SK-N-SH treated with all-trans-retinoic acid at 6 μM for 48 hours (cell line): Measurements from ENCODE around the gene ISY1.

Experiments used
- ATAC-seq: fragments of 200-7000 bp; cut with Tn5 transposase; 3 replicates; pipeline ENCODE4 v1.9.1; 2020; ENCODE audit warnings: mild to moderate bottlenecking, moderate library complexity
- ARNTL ChIP-seq: fragments of 450-650 bp; formaldehyde crosslinking; IDR thresholded peaks from 2 replicates; pipeline ENCODE4 v1.5.0; 2020; ENCODE audit warnings: low read depth, mild to moderate bottlenecking, moderate library complexity, borderline replicate concordance
- BACH2 ChIP-seq: fragments of 250-450 bp; sonication (Bioruptor Pico); IDR thresholded peaks from 2 replicates; pipeline ENCODE4 v1.9.0; 2021; ENCODE audit warnings: mild to moderate bottlenecking, borderline replicate concordance
- CREB5 ChIP-seq: fragments of 250-450 bp; sonication (Bioruptor Pico); IDR thresholded peaks from 2 replicates; pipeline ENCODE4 v1.5.1; 2020; ENCODE audit warnings: low read depth, mild to moderate bottlenecking, moderate library complexity
- CSDC2 ChIP-seq: fragments of 250-450 bp; sonication (Bioruptor Pico); IDR thresholded peaks from 2 replicates; pipeline ENCODE4 v1.5.0; 2020; ENCODE audit warnings: mild to moderate bottlenecking, moderate library complexity
- ESRRG ChIP-seq: fragments of 250-450 bp; sonication (Bioruptor Pico); IDR thresholded peaks from 2 replicates; pipeline ENCODE4 v1.6.1; 2021; ENCODE audit warnings: mild to moderate bottlenecking
- GLIS3 ChIP-seq: fragments of 250-450 bp; sonication (Bioruptor Pico); IDR thresholded peaks from 2 replicates; pipeline ENCODE4 v1.5.0; 2020; ENCODE audit warnings: mild to moderate bottlenecking, moderate library complexity
- ISL1 ChIP-seq: fragments of 250-450 bp; sonication (Bioruptor Pico); IDR thresholded peaks from 2 replicates; pipeline ENCODE4 v2.1.2; 2022; ENCODE audit warnings: mild to moderate bottlenecking, moderate library complexity
- OSR1 ChIP-seq: fragments of 250-450 bp; sonication (Bioruptor Pico); IDR thresholded peaks from 2 replicates; pipeline ENCODE4 v1.8.0; 2022; ENCODE audit warnings: moderate library complexity, mild to moderate bottlenecking, inconsistent platforms
- PPARA ChIP-seq: fragments of 250-450 bp; sonication (Bioruptor Pico); IDR thresholded peaks from 2 replicates; pipeline ENCODE4 v1.5.0; 2020; ENCODE audit warnings: mild to moderate bottlenecking, borderline replicate concordance
- RARB ChIP-seq: fragments of 250-450 bp; sonication (Bioruptor Pico); IDR thresholded peaks from 2 replicates; pipeline ENCODE4 v1.8.0; 2021; ENCODE audit warnings: mild to moderate bottlenecking, moderate library complexity
- SNAI2 ChIP-seq: fragments of 250-450 bp; sonication (Bioruptor Pico); IDR thresholded peaks from 2 replicates; pipeline ENCODE4 v1.5.0; 2020; ENCODE audit warnings: mild to moderate bottlenecking, moderate library complexity
- TCF4 ChIP-seq: fragments of 250-450 bp; sonication (Bioruptor Pico); IDR thresholded peaks from 2 replicates; pipeline ENCODE4 v1.8.0; 2021; ENCODE audit warnings: mild to moderate bottlenecking, moderate library complexity, borderline replicate concordance
- TOX ChIP-seq: fragments of 250-450 bp; sonication (Bioruptor Pico); IDR thresholded peaks from 2 replicates; pipeline ENCODE4 v1.8.0; 2021; ENCODE audit warnings: mild to moderate bottlenecking, moderate library complexity, borderline replicate concordance
- TSHZ2 ChIP-seq: fragments of 250-450 bp; sonication (Bioruptor Pico); IDR thresholded peaks from 2 replicates; pipeline ENCODE4 v1.5.0; 2020; ENCODE audit warnings: mild to moderate bottlenecking, moderate library complexity
- ZC3H10 ChIP-seq: fragments of 250-450 bp; sonication (Bioruptor Pico); IDR thresholded peaks from 2 replicates; pipeline ENCODE4 v1.5.1; 2021; ENCODE audit warnings: mild to moderate bottlenecking, moderate library complexity
- ZFP3 ChIP-seq: fragments of 250-450 bp; sonication (Bioruptor Pico); IDR thresholded peaks from 2 replicates; pipeline ENCODE4 v1.5.0; 2020; ENCODE audit warnings: mild to moderate bottlenecking, moderate library complexity
- ZFP30 ChIP-seq: fragments of 450-650 bp; formaldehyde crosslinking; IDR thresholded peaks from 2 replicates; pipeline ENCODE4 v1.5.0; 2022; ENCODE audit warnings: mild to moderate bottlenecking, moderate library complexity
- ZNF565 ChIP-seq: fragments of 450-650 bp; formaldehyde crosslinking; conservative IDR thresholded peaks from 2 replicates; pipeline ENCODE4 v1.5.0; 2020; ENCODE audit warnings: low read depth, mild to moderate bottlenecking, moderate library complexity
- ZNF70 ChIP-seq: fragments of 450-650 bp; formaldehyde crosslinking; IDR thresholded peaks from 2 replicates; pipeline ENCODE4 v1.5.0; 2020; ENCODE audit warnings: mild to moderate bottlenecking, moderate library complexity
- ZNF8 ChIP-seq: fragments of 450-650 bp; formaldehyde crosslinking; IDR thresholded peaks from 2 replicates; pipeline ENCODE4 v1.5.0; 2020; ENCODE audit warnings: mild to moderate bottlenecking, moderate library complexity
- TF ChIP-seq, protein P1 (sequence below): fragments of 250-450 bp; sonication (Bioruptor Pico); IDR thresholded peaks from 2 replicates; pipeline ENCODE4 v1.8.0; 2020; ENCODE audit warnings: mild to moderate bottlenecking, moderate library complexity, borderline replicate concordance
- TF ChIP-seq, protein P2 (sequence below): fragments of 250-450 bp; sonication (Bioruptor Pico); IDR thresholded peaks from 2 replicates; pipeline ENCODE4 v1.5.1; 2021; ENCODE audit warnings: mild to moderate bottlenecking, moderate library complexity

ISY1 gene

DNA sequence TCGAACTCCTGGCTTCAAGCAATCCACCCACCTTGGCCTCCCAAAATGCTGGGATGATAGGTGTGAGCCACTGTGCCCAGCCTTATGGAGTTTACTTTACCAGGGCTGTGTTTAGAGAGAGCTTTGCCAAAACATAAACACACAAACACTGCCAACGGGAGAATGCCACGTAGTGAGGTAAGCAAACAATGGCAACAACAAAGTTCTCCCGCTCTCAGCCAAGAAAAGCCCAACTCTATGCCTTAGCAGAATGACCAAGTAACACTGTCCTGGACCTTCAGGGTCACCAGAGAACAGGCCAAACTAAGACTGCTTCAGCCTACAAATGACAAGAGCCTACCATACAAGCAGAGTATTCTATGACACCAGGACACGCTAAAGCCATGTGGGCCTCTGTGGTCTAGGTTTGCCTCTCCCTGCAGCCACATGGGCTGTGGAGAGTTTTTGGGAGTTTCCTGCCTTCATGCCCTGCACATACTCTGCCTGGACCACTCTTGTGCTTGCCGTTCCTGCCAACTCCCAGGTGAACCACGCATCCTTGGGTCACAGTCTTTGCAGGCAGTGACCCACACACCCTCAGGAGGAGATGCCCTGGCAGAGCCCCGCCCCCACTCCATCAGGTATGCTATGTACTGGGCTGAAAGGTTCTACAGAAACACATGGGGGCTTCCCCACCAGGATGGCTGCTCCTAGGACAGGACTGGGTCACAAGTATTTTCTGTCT lies 44.4 kb upstream of the ISY1 start (continued):
- no peak for TF ChIP-seq TSHZ2 (CRISPR knock-in tag)
- TF ChIP-seq ISL1: no peak
- TF ChIP-seq, all 23 proteins: peak for 0

DNA sequence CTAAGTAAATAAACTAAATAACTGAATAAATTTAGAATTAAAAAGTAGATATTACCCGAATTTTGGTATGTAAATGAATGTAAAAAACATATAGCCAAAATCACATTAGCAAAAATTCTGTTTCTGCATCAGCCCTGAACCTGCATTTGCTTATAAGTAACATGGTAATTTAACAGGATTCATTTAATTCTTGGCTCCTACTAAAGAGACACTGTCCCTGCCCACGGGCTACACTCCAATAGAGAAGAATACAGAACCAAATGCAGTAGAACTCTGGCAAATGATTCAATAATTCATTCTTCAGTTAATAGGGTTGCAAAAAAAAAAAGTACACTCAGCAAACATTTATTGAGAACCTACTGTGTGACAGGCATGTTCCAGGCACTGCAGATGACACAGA lies 43.6 kb upstream of the ISY1 start:
- TF ChIP-seq ZNF8 (CRISPR knock-in tag): no peak
- TF ChIP-seq ZFP3 (CRISPR knock-in tag): no peak
- TF ChIP-seq ZC3H10 (CRISPR knock-in tag): no peak
- TF ChIP-seq TCF4 (CRISPR knock-in tag): no peak
- no peak for TF ChIP-seq RARB
- no peak for TF ChIP-seq ZNF565 (CRISPR knock-in tag)
- TF ChIP-seq GLIS3: no peak
- TF ChIP-seq PPARA: no peak
- TF ChIP-seq ZNF70 (CRISPR knock-in tag): no peak
- TF ChIP-seq CSDC2 (CRISPR knock-in tag): no peak
- TF ChIP-seq BACH2: no peak
- no peak for ATAC-seq

DNA sequence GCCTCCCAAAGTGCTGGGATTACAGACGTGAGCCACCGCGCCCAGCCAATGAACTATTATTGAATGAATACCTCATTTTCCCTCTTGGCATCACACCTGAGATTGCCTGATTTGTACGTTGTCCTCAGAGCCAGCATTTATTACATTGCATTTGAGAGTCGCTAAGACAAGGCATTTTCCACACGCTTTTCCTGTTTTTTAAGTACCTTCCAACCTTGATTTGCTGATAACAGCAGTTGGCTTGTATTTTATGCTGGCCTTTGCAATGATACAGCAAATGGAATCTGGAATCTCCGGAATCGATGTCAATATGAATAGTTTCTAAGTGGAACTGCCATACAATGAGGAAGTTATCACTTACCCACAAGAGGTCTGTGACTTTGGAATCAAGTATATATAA lies 38.5 kb upstream of the ISY1 start:
- no peak for ATAC-seq
- TF ChIP-seq ZNF8 (CRISPR knock-in tag): no peak
- TF ChIP-seq CSDC2 (CRISPR knock-in tag): no peak
- TF ChIP-seq RARB: no peak
- no peak for TF ChIP-seq TOX (CRISPR knock-in tag)
- TF ChIP-seq TSHZ2 (CRISPR knock-in tag): no peak
- TF ChIP-seq, protein P1, sequence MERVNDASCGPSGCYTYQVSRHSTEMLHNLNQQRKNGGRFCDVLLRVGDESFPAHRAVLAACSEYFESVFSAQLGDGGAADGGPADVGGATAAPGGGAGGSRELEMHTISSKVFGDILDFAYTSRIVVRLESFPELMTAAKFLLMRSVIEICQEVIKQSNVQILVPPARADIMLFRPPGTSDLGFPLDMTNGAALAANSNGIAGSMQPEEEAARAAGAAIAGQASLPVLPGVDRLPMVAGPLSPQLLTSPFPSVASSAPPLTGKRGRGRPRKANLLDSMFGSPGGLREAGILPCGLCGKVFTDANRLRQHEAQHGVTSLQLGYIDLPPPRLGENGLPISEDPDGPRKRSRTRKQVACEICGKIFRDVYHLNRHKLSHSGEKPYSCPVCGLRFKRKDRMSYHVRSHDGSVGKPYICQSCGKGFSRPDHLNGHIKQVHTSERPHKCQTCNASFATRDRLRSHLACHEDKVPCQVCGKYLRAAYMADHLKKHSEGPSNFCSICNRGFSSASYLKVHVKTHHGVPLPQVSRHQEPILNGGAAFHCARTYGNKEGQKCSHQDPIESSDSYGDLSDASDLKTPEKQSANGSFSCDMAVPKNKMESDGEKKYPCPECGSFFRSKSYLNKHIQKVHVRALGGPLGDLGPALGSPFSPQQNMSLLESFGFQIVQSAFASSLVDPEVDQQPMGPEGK: no peak
- TF ChIP-seq ARNTL: no peak
- TF ChIP-seq SNAI2 (CRISPR knock-in tag): no peak
- no peak for TF ChIP-seq CREB5
- TF ChIP-seq PPARA: no peak
- no peak for TF ChIP-seq ISL1
- no peak for TF ChIP-seq GLIS3
- no peak for TF ChIP-seq ZNF70 (CRISPR knock-in tag)
- TF ChIP-seq BACH2: no peak
- no peak for TF ChIP-seq ZNF565 (CRISPR knock-in tag)
- no peak for TF ChIP-seq OSR1 (CRISPR knock-in tag)
- no peak for TF ChIP-seq ZFP3 (CRISPR knock-in tag)
- no peak for TF ChIP-seq ESRRG
- no peak for TF ChIP-seq ZFP30 (CRISPR knock-in tag)
- TF ChIP-seq ZC3H10 (CRISPR knock-in tag): no peak

DNA sequence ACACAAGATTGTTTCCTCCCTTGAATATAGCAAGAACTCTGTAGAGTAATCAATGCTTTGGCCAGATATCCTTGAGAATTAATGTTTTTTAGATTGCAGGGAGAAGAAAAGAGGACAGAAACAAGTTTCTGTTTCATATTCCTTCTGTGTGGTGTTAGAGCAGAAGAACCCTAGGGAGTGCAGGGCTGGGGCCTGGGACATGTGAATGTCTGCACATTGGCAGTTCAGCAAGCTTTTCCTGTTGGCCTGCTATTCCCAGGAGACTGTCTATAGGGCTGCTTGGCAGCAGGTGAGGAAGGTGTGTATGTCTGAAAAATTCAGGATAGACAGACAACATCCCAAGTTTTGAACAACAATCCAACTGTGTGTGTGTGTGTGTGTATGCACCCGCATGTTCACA lies 36.5 kb upstream of the ISY1 start:
- ATAC-seq: no peak
- TF ChIP-seq ESRRG: no peak
- TF ChIP-seq ZNF70 (CRISPR knock-in tag): no peak
- no peak for TF ChIP-seq PPARA
- TF ChIP-seq ARNTL: no peak
- no peak for TF ChIP-seq ZC3H10 (CRISPR knock-in tag)
- TF ChIP-seq, protein P2, sequence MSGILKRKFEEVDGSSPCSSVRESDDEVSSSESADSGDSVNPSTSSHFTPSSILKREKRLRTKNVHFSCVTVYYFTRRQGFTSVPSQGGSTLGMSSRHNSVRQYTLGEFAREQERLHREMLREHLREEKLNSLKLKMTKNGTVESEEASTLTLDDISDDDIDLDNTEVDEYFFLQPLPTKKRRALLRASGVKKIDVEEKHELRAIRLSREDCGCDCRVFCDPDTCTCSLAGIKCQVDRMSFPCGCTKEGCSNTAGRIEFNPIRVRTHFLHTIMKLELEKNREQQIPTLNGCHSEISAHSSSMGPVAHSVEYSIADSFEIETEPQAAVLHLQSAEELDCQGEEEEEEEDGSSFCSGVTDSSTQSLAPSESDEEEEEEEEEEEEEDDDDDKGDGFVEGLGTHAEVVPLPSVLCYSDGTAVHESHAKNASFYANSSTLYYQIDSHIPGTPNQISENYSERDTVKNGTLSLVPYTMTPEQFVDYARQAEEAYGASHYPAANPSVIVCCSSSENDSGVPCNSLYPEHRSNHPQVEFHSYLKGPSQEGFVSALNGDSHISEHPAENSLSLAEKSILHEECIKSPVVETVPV (CRISPR knock-in tag): no peak
- no peak for TF ChIP-seq TSHZ2 (CRISPR knock-in tag)
- TF ChIP-seq OSR1 (CRISPR knock-in tag): no peak
- no peak for TF ChIP-seq BACH2
- TF ChIP-seq GLIS3: no peak
- no peak for TF ChIP-seq ISL1
- no peak for TF ChIP-seq TOX (CRISPR knock-in tag)
- TF ChIP-seq ZFP30 (CRISPR knock-in tag): no peak
- no peak for TF ChIP-seq RARB
